ENCODE data around the gene CABS1.

GRCh38 chr4:70359115-70359661 lies 24.4 kb downstream of the CABS1 start:
- no peak for TF ChIP-seq POLR2AphosphoS5 (IDR thresholded peaks at IDR 0.05; ENCODE audit: low read depth, low read length)
- no peak for TF ChIP-seq TAF1 (IDR thresholded peaks at IDR 0.05; ENCODE audit: borderline replicate concordance, insufficient read depth, low read length)
